ENCODE measurements around the gene PPP1R1B.

Gene PPP1R1B

DNA sequence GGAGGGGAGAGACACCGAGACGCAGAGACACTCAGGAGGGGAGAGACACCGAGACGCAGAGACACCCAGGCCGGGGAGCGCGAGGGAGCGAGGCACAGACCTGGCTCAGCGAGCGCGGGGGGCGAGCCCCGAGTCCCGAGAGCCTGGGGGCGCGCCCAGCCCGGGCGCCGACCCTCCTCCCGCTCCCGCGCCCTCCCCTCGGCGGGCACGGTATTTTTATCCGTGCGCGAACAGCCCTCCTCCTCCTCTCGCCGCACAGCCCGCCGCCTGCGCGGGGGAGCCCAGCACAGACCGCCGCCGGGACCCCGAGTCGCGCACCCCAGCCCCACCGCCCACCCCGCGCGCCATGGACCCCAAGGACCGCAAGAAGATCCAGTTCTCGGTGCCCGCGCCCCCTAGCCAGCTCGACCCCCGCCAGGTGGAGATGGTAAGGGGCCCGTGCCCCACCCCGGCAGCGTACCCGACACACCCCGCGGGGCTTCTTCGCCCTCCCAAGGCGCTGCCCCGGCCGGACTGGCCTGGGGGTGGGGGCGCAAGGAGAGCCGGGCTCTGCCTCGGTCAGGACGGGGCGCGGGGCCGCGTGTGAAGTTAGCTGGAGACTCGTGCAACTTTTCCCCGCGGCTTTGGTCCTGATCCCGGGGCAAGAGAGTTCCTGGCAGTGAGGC, 427 bp downstream of the PPP1R1B start:
- Histone ChIP-seq H3K9ac (no peak overlapping the region), H3K27ac (no peak overlapping the region), H3K4me1 (peaks cover 6% of the 10 kb centered on the region), H3K79me2 (no peaks in the 10 kb centered on the region), H3K4me3 (ENCODE audit: low read depth, low read length) (no peak overlapping the region), H3K36me3 (ENCODE audit: control insufficient read depth, insufficient read depth, low read length) (no peaks in the 10 kb centered on the region), H2AFZ (peak overlapping the region; percentile 66), H3K4me2 (ENCODE audit: low read length) (peak overlapping the region; percentile 35), H3K27me3 (ENCODE audit: control insufficient read depth, insufficient read depth, low read length) (peaks cover 3% of the 10 kb centered on the region), H3K9me3 (ENCODE audit: control insufficient read depth, low read length) (no peaks in the 10 kb centered on the region)
- TF ChIP-seq CTCF (IDR thresholded peaks at IDR 0.05): no peak

DNA sequence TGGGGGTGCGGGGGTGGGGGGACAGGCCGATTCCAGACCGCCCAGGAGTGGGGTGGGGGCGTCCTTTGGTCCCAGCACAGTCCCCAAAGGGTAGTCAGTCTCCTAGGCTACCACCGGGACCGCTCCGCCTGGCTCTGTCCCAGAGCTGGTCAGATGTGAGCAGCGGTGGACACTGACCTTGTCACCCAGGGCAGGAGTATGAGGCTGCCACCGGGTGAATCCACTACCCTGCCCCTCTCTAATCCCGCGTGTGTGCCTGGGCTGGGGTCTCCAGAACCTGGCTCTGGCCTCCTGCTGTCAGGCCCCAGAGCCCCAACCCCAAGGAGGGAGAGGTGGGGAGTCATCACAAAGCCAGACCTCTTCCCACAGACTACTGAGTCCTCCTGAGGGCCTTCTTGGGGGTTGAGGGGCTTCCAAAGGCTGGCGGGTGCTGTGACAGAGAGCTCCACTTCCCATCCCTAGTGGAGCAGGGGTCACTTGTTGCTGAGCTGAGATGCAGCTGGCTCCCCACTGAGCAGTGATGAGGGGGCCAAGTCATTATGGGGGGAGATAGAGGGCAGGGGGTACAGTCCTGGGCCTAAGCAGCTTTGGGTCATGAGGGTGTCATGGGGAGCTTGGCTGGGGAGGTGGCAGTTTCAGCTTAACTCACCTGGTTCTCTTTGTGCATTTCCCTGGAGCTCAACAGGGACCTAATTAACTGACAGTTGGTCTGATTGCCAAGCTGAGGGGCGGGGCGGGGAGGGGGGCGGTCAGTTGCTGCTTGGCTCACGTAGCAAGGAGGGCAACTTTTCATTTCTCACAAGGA, 1.2 kb downstream of the PPP1R1B start:
- Histone ChIP-seq H3K4me3 (ENCODE audit: low read depth, low read length) (no peak overlapping the region), H3K4me2 (ENCODE audit: low read length) (no peak overlapping the region), H3K9ac (no peak overlapping the region), H3K27ac (no peak overlapping the region), H3K27me3 (ENCODE audit: control insufficient read depth, insufficient read depth, low read length) (peaks cover 3% of the 10 kb centered on the region), H2AFZ (no peak overlapping the region), H3K4me1 (peaks cover 6% of the 10 kb centered on the region), H3K79me2 (no peaks in the 10 kb centered on the region), H3K9me3 (ENCODE audit: control insufficient read depth, low read length) (no peaks in the 10 kb centered on the region), H3K36me3 (ENCODE audit: control insufficient read depth, insufficient read depth, low read length) (no peaks in the 10 kb centered on the region)
- no peak for TF ChIP-seq CTCF (IDR thresholded peaks at IDR 0.05)

DNA sequence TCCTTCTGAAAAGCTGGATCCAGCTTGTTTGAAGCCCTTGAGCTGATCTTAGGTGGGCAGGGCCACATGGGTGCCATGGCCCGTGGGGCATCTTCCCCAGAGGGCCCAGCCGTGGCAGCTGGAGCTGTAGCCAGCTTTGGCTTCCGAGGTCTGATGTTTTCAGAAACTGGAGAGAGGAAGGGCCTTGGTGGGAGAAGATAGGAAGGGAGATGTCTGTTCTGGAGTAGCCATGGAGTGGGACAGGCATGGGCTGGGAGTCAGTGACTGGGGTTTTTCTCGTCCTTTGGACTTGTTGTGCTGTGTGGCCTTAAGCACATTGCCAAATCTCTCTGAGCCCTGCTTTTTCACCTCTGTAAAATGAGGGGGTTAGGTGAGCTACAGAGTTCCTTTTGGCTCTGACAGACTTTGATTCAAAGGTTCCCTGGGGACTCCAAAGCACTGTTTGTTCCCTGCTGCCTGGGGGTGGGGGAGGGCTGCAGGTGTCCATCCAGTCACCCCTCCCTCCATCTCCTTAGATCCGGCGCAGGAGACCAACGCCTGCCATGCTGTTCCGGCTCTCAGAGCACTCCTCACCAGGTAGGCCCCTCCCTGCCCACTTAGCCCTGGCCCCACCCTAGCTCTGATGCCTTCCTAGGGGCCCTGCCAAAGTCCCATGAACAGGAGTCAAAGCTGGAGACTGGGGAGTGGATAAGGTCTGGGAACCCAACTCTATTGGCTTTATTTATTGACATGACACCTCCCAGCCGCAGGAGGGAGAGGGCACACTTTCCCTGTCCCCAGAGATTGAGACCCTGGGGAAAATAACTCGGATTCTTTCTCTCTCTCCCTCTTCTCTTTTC, 2.1 kb downstream of the PPP1R1B start:
- peaks cover 6% of the 10 kb centered on the region for H3K4me1 ChIP-seq
- H3K79me2 ChIP-seq: peaks cover 2% of the 10 kb centered on the region
- H3K27me3 ChIP-seq (ENCODE audit: control insufficient read depth, insufficient read depth, low read length): peaks cover 3% of the 10 kb centered on the region
- H3K27ac ChIP-seq: no peak overlapping the region
- no peak overlapping the region for H2AFZ ChIP-seq
- H3K4me3 ChIP-seq (ENCODE audit: low read depth, low read length): no peak overlapping the region
- no peaks in the 10 kb centered on the region for H3K36me3 ChIP-seq (ENCODE audit: control insufficient read depth, insufficient read depth, low read length)
- no peak overlapping the region for H3K9ac ChIP-seq
- no peak overlapping the region for H3K4me2 ChIP-seq (ENCODE audit: low read length)
- H3K9me3 ChIP-seq (ENCODE audit: control insufficient read depth, low read length): no peaks in the 10 kb centered on the region
- TF ChIP-seq CTCF (IDR thresholded peaks at IDR 0.05): no peak

- Histone ChIP-seq H3K9ac (no peak overlapping the region), H2AFZ (no peak overlapping the region), H3K9me3 (ENCODE audit: control insufficient read depth, low read length) (no peaks in the 10 kb centered on the region), H3K79me2 (peaks cover 2% of the 10 kb centered on the region), H3K27ac (no peak overlapping the region), H3K36me3 (ENCODE audit: control insufficient read depth, insufficient read depth, low read length) (no peaks in the 10 kb centered on the region), H3K4me1 (peaks cover 6% of the 10 kb centered on the region), H3K4me2 (ENCODE audit: low read length) (no peak overlapping the region), H3K27me3 (ENCODE audit: control insufficient read depth, insufficient read depth, low read length) (peaks cover 3% of the 10 kb centered on the region), H3K4me3 (ENCODE audit: low read depth, low read length) (no peak overlapping the region)
- no peak for TF ChIP-seq CTCF (IDR thresholded peaks at IDR 0.05)
Measured at GRCh38 chr17:39629494-39629880, 2.7 kb downstream of the PPP1R1B start.

Data from parathyroid adenoma (tissue), 2 donors.